Measurements from ENCODE around the gene MGAT4C. TPM values are rescaled to one million over a fixed set of nuclear protein-coding genes. Genes with fewer than 3 reads are reported as not detected.

The MGAT4C gene
- total and polyA plus RNA-seq, 2 donors from 2014 or later, result 0.16 TPM; not detected in 1

DNA sequence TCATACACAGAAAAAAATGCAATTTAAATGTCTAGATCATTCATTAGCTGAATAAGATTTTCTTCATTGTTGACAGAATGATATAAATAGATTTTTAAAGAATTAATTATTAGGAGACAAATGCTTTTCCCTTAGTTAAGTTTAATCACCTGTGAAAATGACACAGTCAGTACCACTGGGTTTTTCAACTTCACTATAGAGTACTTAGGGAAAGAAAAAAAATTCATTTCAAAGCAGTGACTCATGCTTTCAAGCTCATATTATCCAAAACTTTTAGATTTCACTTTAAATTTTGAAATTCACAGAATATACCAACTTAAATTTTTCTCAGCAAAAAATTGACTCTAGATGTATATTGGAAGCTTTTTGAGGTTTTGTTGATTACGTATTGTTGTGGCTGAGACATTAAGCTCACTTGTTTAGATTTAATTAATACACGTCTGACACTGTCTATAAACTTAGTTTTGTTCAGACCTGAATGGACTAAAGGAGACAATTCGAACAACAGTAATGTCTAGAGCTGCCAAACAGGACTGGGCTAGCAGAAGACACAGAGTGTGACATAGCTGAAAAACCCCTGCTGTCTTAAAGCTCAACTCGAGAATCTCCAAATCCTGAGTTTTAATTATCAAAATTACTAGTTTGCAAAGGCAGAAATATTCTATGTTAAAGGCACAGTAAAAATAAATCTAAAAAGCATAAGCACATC, 1.6 kb downstream of the MGAT4C start:
- Histone ChIP-seq H3K4me1 (ENCODE audit: control insufficient read depth in 2 of 3, insufficient read depth in 2 of 3, low read depth in 1 of 3, low read length in 3 of 3) (no peaks in the 10 kb centered on the region), H3K27me3 (ENCODE audit: control insufficient read depth, insufficient read depth, low read length) (no peaks in the 10 kb centered on the region), H3K9ac (ENCODE audit: low read length in 3 of 3) (no peak overlapping the region), H3K4me3 (ENCODE audit: low read length in 3 of 3) (no peak overlapping the region), H3K27ac (ENCODE audit: low read depth in 2 of 2, low read length in 2 of 2) (no peak overlapping the region), H3K36me3 (ENCODE audit: control insufficient read depth in 2 of 3, insufficient read depth in 3 of 3, low read length in 3 of 3) (no peaks in the 10 kb centered on the region), H3K9me3 (ENCODE audit: control insufficient read depth in 2 of 3, insufficient read depth in 1 of 3, low read length in 3 of 3) (no peaks in the 10 kb centered on the region)
- intact Hi-C loops (cut with DNase I), result no loop called here
- TF ChIP-seq, protein P1, sequence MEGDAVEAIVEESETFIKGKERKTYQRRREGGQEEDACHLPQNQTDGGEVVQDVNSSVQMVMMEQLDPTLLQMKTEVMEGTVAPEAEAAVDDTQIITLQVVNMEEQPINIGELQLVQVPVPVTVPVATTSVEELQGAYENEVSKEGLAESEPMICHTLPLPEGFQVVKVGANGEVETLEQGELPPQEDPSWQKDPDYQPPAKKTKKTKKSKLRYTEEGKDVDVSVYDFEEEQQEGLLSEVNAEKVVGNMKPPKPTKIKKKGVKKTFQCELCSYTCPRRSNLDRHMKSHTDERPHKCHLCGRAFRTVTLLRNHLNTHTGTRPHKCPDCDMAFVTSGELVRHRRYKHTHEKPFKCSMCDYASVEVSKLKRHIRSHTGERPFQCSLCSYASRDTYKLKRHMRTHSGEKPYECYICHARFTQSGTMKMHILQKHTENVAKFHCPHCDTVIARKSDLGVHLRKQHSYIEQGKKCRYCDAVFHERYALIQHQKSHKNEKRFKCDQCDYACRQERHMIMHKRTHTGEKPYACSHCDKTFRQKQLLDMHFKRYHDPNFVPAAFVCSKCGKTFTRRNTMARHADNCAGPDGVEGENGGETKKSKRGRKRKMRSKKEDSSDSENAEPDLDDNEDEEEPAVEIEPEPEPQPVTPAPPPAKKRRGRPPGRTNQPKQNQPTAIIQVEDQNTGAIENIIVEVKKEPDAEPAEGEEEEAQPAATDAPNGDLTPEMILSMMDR (IDR thresholded peaks at IDR 0.05; ENCODE audit: borderline replicate concordance, extremely low read depth, insufficient read depth), result no peak
- no peak for DNase-seq
- no peak for FAIRE-seq

DNA sequence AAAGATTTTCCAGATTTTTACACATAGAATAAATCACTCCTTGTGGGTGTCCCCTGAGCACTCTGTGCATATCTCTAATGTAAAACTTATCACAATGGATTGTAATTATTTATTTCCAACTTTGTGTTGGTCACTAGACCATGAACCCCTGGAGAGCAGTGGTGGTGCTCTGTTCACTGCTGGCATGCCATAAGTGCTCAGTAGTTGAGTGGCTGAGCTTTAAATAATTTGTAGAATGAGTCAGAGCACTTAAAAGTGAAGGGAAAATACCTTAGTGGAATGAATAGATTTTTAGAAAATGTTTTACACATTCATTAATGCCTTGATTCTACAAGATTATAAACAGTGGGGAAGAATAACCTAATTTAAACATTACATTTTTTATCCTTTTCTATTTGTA, 6.3 kb downstream of the MGAT4C start:
- H3K9ac ChIP-seq (ENCODE audit: low read length in 3 of 3), result no peak overlapping the region
- no peaks in the 10 kb centered on the region for H3K9me3 ChIP-seq (ENCODE audit: control insufficient read depth in 2 of 3, insufficient read depth in 1 of 3, low read length in 3 of 3)
- TF ChIP-seq, protein P1 (IDR thresholded peaks at IDR 0.05; ENCODE audit: borderline replicate concordance, extremely low read depth, insufficient read depth), result no peak
- H3K27me3 ChIP-seq (ENCODE audit: control insufficient read depth, insufficient read depth, low read length), result no peaks in the 10 kb centered on the region
- H3K4me3 ChIP-seq (ENCODE audit: low read length in 3 of 3), result no peak overlapping the region
- intact Hi-C loops (cut with DNase I), result no loop called here
- no peak for DNase-seq
- no peaks in the 10 kb centered on the region for H3K36me3 ChIP-seq (ENCODE audit: control insufficient read depth in 2 of 3, insufficient read depth in 3 of 3, low read length in 3 of 3)
- H3K27ac ChIP-seq (ENCODE audit: low read depth in 2 of 2, low read length in 2 of 2), result no peak overlapping the region
- FAIRE-seq, result no peak
- H3K4me1 ChIP-seq (ENCODE audit: control insufficient read depth in 2 of 3, insufficient read depth in 2 of 3, low read depth in 1 of 3, low read length in 3 of 3), result no peaks in the 10 kb centered on the region

DNA sequence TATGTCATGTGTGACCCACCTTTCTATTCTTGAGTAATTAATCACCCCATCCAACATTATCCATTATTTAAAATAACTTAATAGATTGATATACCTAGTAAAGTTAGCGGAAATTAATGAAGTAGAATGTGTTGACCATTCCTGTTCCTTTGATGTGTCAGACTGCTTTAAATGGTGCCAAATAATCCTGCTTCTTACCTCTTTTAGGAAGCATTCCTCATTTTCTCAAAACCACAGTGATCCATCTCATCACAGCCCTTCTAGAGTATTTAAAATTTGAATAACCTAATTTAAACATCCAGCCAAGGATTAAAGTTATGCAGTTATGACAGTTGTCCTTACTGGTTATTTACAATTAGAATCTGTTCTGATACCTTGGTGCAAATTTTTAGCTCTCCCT, 6.9 kb downstream of the MGAT4C start:
- FAIRE-seq (no peak), DNase-seq (no peak)
- no peak overlapping the region for H3K27ac ChIP-seq (ENCODE audit: low read depth in 2 of 2, low read length in 2 of 2)
- no peaks in the 10 kb centered on the region for H3K27me3 ChIP-seq (ENCODE audit: control insufficient read depth, insufficient read depth, low read length)
- no peak overlapping the region for H3K4me3 ChIP-seq (ENCODE audit: low read length in 3 of 3)
- H3K9ac ChIP-seq (ENCODE audit: low read length in 3 of 3), result no peak overlapping the region
- no peaks in the 10 kb centered on the region for H3K9me3 ChIP-seq (ENCODE audit: control insufficient read depth in 2 of 3, insufficient read depth in 1 of 3, low read length in 3 of 3)
- no peaks in the 10 kb centered on the region for H3K36me3 ChIP-seq (ENCODE audit: control insufficient read depth in 2 of 3, insufficient read depth in 3 of 3, low read length in 3 of 3)
- intact Hi-C loops (cut with DNase I), result no loop called here
- TF ChIP-seq, protein P1 (IDR thresholded peaks at IDR 0.05; ENCODE audit: borderline replicate concordance, extremely low read depth, insufficient read depth), result no peak
- H3K4me1 ChIP-seq (ENCODE audit: control insufficient read depth in 2 of 3, insufficient read depth in 2 of 3, low read depth in 1 of 3, low read length in 3 of 3), result no peaks in the 10 kb centered on the region

DNA sequence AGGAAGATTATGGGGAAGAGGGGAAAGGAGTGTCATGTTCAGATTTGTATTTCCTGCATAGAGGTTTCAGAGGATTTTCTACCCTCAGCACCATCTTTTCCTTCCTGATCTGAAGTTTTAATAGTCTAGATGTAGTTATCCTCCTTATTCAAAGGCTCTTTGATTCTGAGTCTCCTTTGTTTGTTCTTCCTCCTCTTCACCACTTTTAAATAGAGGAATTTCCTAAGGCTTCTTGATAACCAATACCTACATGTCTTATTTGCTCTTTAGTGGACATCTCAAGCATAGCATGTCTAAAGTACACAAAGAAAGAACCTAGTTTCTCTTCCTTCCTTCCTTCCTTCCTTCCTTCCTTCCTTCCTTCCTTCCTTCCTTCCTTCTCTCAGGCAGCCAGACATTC, 8.3 kb downstream of the MGAT4C start:
- Histone ChIP-seq H3K27me3 (ENCODE audit: control insufficient read depth, insufficient read depth, low read length) (no peaks in the 10 kb centered on the region), H3K27ac (ENCODE audit: low read depth in 2 of 2, low read length in 2 of 2) (no peak overlapping the region), H3K36me3 (ENCODE audit: control insufficient read depth in 2 of 3, insufficient read depth in 3 of 3, low read length in 3 of 3) (no peaks in the 10 kb centered on the region), H3K9me3 (ENCODE audit: control insufficient read depth in 2 of 3, insufficient read depth in 1 of 3, low read length in 3 of 3) (no peaks in the 10 kb centered on the region), H3K4me3 (ENCODE audit: low read length in 3 of 3) (no peak overlapping the region), H3K4me1 (ENCODE audit: control insufficient read depth in 2 of 3, insufficient read depth in 2 of 3, low read depth in 1 of 3, low read length in 3 of 3) (no peaks in the 10 kb centered on the region), H3K9ac (ENCODE audit: low read length in 3 of 3) (no peak overlapping the region)
- TF ChIP-seq, protein P1 (IDR thresholded peaks at IDR 0.05; ENCODE audit: borderline replicate concordance, extremely low read depth, insufficient read depth), result no peak
- DNase-seq, result no peak
- intact Hi-C loops (cut with DNase I), result no loop called here
- FAIRE-seq, result no peak
